Activated CD8-positive, alpha-beta T cell treated with anti-CD3 and anti-CD28 coated beads for 36 hours (primary cell): ENCODE data around the gene CD6. TPM values are rescaled to one million over a fixed set of nuclear protein-coding genes. Genes with fewer than 3 reads are reported as not detected.

Experiments
- ATAC-seq: fragments of 200-7000 bp; cut with Tn5 transposase; one replicate; pipeline ENCODE4 v1.10.0; 2021; ENCODE audit warnings: mild to moderate bottlenecking, moderate library complexity
- CTCF ChIA-PET: fragments of 350-600 bp; sonication (Branson Sonifier 250); formaldehyde crosslinking; loops from one replicate; lab custom pipeline; 2021; ENCODE audit warnings: antibody characterized with exemption; lab: Charles Lee
- POLR2A ChIA-PET: fragments of 350-600 bp; sonication (Branson Sonifier 250); formaldehyde crosslinking; loops from one replicate; lab custom pipeline; 2021; ENCODE audit warnings: antibody characterized with exemption; lab: Charles Lee
- DNase-seq: peaks from one replicate; pipeline ENCODE4 v3.0.0-alpha.2; 2020
- H3K27ac Mint-ChIP-seq: one replicate; pipeline ENCODE4 v1.8.0; 2021; ENCODE audit warnings: mild to moderate bottlenecking, mixed read lengths
- H3K27me3 Mint-ChIP-seq: one replicate; pipeline ENCODE4 v1.8.0; 2021; ENCODE audit warnings: mixed read lengths
- H3K36me3 Mint-ChIP-seq: one replicate; pipeline ENCODE4 v1.8.0; 2021; ENCODE audit warnings: low read depth, mixed read lengths
- H3K4me1 Mint-ChIP-seq: one replicate; pipeline ENCODE4 v1.8.0; 2021; ENCODE audit warnings: low read depth, mixed read lengths
- H3K4me3 Mint-ChIP-seq: one replicate; pipeline ENCODE4 v1.8.0; 2021; ENCODE audit warnings: mild to moderate bottlenecking, moderate library complexity, mixed read lengths
- H3K9me3 Mint-ChIP-seq: one replicate; pipeline ENCODE4 v1.8.0; 2021; ENCODE audit warnings: mixed read lengths
- intact Hi-C: fragments of 100-400 bp; cut with micrococcal nuclease; formaldehyde crosslinking; loops from one replicate; pipeline ENCODE4 v1.10.0; 2022
- total RNA-seq, 2 experiments: library from RNA; stranded (reverse); gene quantifications; one replicate each; pipeline ENCODE4 v1.2.3, GENCODE V29; 2021
- TF ChIP-seq, protein P1 (sequence below): fragments of 200-600 bp; IDR thresholded peaks from one replicate; pipeline ENCODE4 v1.8.0; 2022; ENCODE audit warnings: antibody characterized with exemption, mild to moderate bottlenecking

CD6 gene
- total RNA-seq, 2 experiments from 2014 or later: 196 to 201 TPM

DNA sequence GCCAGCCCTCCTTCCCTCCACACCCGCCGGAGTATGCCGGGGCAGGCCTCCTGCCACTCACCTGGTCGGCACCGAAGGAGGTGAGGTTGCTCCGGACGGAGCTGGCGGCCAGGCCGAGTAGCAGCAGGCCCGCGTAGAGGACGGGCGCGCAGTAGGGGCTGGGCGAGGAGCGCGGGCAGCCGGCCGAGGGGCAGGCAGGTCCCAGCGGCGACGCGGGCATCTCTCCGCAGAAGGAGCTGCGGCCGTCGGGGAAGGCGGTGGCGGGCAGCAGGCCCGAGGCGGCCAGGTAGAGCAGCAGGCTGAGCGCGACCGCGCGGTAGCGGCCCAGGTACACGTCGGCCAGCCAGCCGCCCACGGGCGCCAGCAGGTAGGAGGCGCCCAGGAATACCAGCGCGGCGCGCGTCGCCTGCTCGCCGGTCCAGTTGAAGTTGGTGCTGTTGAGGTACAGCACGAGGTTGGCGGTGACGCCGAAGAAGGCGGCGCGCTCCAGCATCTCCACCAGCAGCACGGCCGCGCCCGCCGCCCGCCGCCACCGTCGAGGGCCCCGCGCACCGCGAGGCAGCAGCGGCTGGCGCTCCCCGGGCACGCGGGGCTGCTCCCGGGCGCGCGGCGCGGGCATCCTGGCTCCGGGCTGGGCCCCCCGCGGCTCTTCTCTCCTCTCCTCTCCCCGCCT, 20.4 kb upstream of the CD6 start:
- intact Hi-C loops: no loop called here
- H3K4me3 Mint-ChIP-seq: peak overlapping the region; percentile 68
- POLR2A ChIA-PET: interaction anchor here (0.6 to 1.7 kb wide), 4 partner anchors 9 to 210 kb away, joined by 3 to 8 read pairs (median 4); partner anchors contain the start of gene VPS37C
- ATAC-seq (peak; percentile 37), DNase-seq (peak; percentile 44)
- TF ChIP-seq, protein P1, sequence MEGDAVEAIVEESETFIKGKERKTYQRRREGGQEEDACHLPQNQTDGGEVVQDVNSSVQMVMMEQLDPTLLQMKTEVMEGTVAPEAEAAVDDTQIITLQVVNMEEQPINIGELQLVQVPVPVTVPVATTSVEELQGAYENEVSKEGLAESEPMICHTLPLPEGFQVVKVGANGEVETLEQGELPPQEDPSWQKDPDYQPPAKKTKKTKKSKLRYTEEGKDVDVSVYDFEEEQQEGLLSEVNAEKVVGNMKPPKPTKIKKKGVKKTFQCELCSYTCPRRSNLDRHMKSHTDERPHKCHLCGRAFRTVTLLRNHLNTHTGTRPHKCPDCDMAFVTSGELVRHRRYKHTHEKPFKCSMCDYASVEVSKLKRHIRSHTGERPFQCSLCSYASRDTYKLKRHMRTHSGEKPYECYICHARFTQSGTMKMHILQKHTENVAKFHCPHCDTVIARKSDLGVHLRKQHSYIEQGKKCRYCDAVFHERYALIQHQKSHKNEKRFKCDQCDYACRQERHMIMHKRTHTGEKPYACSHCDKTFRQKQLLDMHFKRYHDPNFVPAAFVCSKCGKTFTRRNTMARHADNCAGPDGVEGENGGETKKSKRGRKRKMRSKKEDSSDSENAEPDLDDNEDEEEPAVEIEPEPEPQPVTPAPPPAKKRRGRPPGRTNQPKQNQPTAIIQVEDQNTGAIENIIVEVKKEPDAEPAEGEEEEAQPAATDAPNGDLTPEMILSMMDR: no peak
- no peaks in the 10 kb centered on the region for H3K9me3 Mint-ChIP-seq
- CTCF ChIA-PET: interaction anchor here (5.5 kb wide), 1 partner anchor 20 kb away, joined by 22 read pairs; the partner anchor contains the start of gene CD6
- H3K4me1 Mint-ChIP-seq: peaks cover 29% of the 10 kb centered on the region
- no peak overlapping the region for H3K27ac Mint-ChIP-seq
- peaks cover 5% of the 10 kb centered on the region for H3K27me3 Mint-ChIP-seq
- H3K36me3 Mint-ChIP-seq: no peaks in the 10 kb centered on the region

DNA sequence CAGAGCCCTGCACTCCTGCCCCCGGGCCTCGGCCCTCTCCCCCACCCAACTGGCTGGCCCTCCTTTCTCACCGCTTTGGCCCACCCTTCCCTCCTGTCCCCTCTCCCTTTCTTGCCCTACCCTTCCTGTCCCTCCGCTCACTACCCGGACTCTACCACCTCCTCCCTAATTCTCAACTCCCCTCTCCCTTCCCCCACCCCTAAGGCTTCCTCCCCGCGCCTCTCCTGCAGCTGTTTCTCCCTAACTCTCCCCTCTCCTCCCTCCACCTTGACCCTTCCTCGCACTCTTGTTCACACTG, 19.9 kb upstream of the CD6 start:
- TF ChIP-seq, protein P1: no peak
- Mint-ChIP-seq H3K4me1 (peaks cover 29% of the 10 kb centered on the region), H3K4me3 (peak overlapping the region; percentile 68), H3K36me3 (no peaks in the 10 kb centered on the region), H3K27me3 (peaks cover 5% of the 10 kb centered on the region), H3K27ac (peak overlapping the region; percentile 73), H3K9me3 (no peaks in the 10 kb centered on the region)
- intact Hi-C loops: no loop called here
- ATAC-seq (peak; percentile 18), DNase-seq (peak; percentile 13)
- ChIA-PET POLR2A (interaction anchor here (0.6 to 1.3 kb wide), 4 partner anchors 9 to 209 kb away, joined by 3 to 4 read pairs (median 3); partner anchors contain the start of gene VPS37C), CTCF (interaction anchor here (5.5 kb wide), 1 partner anchor 19 kb away, joined by 22 read pairs; the partner anchor contains the start of gene CD6)

DNA sequence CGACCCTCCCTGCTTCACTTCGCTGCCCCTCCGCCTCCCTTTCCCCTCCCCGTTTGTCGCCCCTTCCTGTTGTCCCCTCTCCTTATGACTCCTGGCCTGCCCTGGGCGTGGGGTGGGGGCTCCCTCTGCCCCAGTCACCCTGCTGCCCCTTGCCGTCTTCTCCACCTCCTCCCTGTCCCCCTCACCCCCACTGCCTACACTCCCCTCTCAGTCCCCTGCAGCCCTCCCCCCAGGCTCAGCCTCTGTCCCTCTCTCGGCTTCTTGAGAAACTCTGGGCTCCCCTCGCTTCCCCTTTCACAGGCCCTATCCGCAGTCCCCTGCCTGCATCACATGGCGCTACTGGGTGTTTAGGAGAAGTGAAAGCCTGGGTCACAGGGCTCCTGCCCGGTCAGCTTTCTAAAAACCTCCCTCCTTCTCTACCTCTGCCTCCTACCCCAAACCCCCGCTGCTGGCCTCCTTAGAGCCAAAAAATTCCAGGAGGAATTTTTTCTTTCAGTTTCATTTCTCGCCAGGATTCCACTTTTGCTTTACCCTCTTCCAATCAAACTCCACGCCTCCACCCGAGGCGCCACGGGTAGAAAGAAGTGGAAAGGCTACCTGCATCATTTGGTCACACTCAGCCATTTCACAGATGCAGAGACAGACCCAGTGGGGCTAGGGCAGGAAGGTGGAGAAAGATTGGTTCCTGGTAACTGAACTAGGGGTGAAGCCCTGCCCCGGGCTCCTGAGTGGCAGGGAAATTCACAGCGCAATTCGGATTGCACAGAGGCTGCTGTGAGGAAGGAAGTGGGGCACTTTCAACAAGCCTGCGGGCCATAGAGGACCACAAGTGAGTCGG, 19.4 kb upstream of the CD6 start, which contains the start of gene SLC15A3:
SLC15A3 (minus strand) TSS at position 273 of the 838 bp plus-strand sequence. CDS start 625 bp downstream, outside the sequence.
- POLR2A ChIA-PET: interaction anchor here (0.6 to 1.3 kb wide), 4 partner anchors 10 to 209 kb away, joined by 3 to 4 read pairs (median 3); partner anchors contain the start of gene VPS37C
- H3K36me3 Mint-ChIP-seq: no peaks in the 10 kb centered on the region
- peak within 1 kb of the TSS; percentile 68 for H3K4me3 Mint-ChIP-seq
- H3K27me3 Mint-ChIP-seq: peaks cover 5% of the 10 kb centered on the region
- H3K27ac Mint-ChIP-seq: peak within 1 kb of the TSS; percentile 73
- CTCF ChIA-PET: interaction anchor here (1.4 to 5.5 kb wide), 2 partner anchors 10 to 18 kb away, joined by 6 to 22 read pairs; partner anchors contain the start of gene CD6
- intact Hi-C loops: no loop called here
- DNase-seq (peak; percentile 65), ATAC-seq (peak; percentile 77)
- TF ChIP-seq, protein P1: no peak
- H3K9me3 Mint-ChIP-seq: no peaks in the 10 kb centered on the region
- peaks cover 29% of the 10 kb centered on the region for H3K4me1 Mint-ChIP-seq

DNA sequence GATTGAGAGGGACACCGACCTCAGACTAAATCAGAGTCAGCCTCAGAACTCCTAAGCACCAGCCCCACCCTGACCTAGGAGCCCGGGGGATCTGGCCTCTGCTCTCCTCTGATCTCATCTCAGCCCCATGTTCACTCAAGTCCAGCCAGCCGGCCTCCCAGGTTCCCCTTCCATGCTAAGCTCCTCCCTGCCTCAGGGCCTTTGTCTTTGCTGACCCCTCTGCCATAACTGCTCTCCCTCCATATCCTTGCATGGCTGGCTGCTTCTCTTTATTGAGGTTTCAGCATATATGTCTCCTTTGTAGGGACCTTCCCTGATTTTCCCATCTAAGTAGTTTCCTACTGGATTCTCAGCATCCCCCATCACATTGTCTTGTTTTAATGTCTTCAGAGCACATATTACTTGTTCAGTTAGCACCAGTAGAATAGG, 18.7 kb upstream of the CD6 start:
- intact Hi-C loops: no loop called here
- H3K36me3 Mint-ChIP-seq: no peaks in the 10 kb centered on the region
- peaks cover 5% of the 10 kb centered on the region for H3K27me3 Mint-ChIP-seq
- no peak for DNase-seq
- H3K27ac Mint-ChIP-seq: no peak overlapping the region
- ChIA-PET POLR2A (interaction anchor here (0.6 to 1.0 kb wide), 4 partner anchors 12 to 170 kb away, joined by 3 to 4 read pairs (median 3); no protein-coding TSS in a partner anchor), CTCF (interaction anchor here (1.4 to 5.5 kb wide), 2 partner anchors 10 to 18 kb away, joined by 6 to 22 read pairs; partner anchors contain the start of gene CD6)
- no peaks in the 10 kb centered on the region for H3K9me3 Mint-ChIP-seq
- ATAC-seq: no peak
- peak overlapping the region; percentile 68 for H3K4me3 Mint-ChIP-seq
- TF ChIP-seq, protein P1: no peak
- H3K4me1 Mint-ChIP-seq: peaks cover 29% of the 10 kb centered on the region
